ENCODE data around the gene SELENOO. TPM values are rescaled to one million over a fixed set of nuclear protein-coding genes. Genes with fewer than 3 reads are reported as not detected.

Gene SELENOO
- total RNA-seq, 6 experiments from 2014 or later: 51.1 to 67.8 (median 59.2) TPM

DNA sequence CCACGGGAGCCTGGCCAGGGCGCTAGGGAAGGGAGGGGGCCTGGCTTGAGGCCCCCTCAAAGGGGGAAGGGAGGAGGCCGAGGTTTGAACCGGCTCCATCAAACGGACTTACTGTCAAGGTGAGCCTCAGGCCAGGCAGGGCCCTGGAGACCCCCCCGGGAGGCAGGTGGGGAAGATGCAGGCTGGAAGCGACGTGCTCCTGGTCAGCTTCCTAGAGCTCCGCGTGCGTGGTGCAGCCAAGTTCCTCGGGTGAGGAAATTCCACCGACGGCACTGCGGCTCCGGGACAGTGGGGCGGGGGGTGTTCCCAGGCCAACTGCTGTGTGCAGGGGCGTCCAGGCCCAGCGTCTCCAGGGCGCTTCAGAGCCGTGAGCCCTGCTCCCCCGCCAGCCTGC is 22.3 kb upstream of the SELENOO start:
- no peak overlapping the region for H3K27ac ChIP-seq
- H3K27me3 ChIP-seq: no peaks in the 10 kb centered on the region
- H3K4me1 ChIP-seq: no peaks in the 10 kb centered on the region
- H3K4me3 ChIP-seq: no peak overlapping the region
- no peaks in the 10 kb centered on the region for H3K9me3 ChIP-seq
- TF ChIP-seq POLR2A (IDR thresholded peaks at IDR 0.05) (no peak), CTCF (IDR thresholded peaks at IDR 0.05) (no peak)
- no peaks in the 10 kb centered on the region for H3K36me3 ChIP-seq
- intact Hi-C loops (cut with DNase I): no loop called here
- WGBS (ENCODE audit: insufficient coverage, low coverage, low lambda C conversion rate, missing lambda C conversion rate): no CpG with 5 or more reads among the region's 22 CpGs
- DNase-seq (peak in 1 of 3 donors; percentile 49), ATAC-seq (no peak)

- intact Hi-C loops (cut with DNase I): no loop called here
- TF ChIP-seq POLR2A (IDR thresholded peaks at IDR 0.05): no peak
- no peak for TF ChIP-seq CTCF (IDR thresholded peaks at IDR 0.05)
- H3K36me3 ChIP-seq: no peaks in the 10 kb centered on the region
- WGBS (ENCODE audit: insufficient coverage, low coverage, low lambda C conversion rate, missing lambda C conversion rate): 76% methylated on average over 14 of the region's 64 CpGs
- no peaks in the 10 kb centered on the region for H3K9me3 ChIP-seq
- ATAC-seq (no peak), DNase-seq (peak in 2 of 3 donors; percentile 46 to 55)
- no peak overlapping the region for H3K4me3 ChIP-seq
- peaks cover 0 to 7% (median 3%) of the 10 kb centered on the region in 4 donors for H3K4me1 ChIP-seq
- no peaks in the 10 kb centered on the region for H3K27me3 ChIP-seq
- no peak overlapping the region for H3K27ac ChIP-seq
Observed at GRCh38 chr22:50178871-50179869, 21.6 kb upstream of the SELENOO start.

DNA sequence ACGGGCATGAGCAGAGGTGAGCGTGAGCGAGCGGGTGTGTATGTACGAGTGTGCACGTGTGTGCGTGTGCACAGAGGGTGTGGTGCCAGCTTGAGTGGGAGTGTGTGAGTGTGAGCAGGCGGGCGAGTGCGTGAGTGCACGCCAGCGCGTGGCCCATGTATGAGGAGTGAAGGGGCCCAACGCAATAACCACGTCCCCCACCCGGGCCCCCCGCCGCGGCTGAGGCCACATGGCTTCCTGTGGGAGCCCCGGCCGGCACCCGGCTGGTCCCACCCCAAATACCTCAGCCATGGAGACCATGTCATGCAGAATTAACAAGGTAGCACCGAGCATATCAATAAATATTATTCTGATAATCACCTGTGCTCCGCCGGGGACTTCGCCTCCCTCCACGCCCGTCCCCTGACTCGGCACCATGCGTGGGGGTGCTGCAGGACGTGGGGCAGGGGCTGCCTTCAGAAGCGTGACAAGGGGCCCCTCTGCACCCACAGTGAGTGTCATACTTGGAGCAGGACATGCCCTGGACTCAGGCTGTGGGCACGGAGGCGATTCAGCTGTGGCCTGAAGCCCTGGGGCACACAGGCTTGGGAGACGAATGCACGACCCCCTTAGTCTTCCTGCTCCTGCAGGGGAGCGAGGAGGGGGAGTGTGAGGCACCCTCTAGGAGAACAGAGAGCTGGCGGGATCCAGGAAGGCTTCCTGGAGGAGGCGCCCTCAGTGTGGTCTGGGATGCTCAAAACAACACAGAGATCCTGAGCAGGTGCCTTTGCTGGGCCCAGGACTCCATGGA is 20.7 kb upstream of the SELENOO start:
- TF ChIP-seq CTCF (IDR thresholded peaks at IDR 0.05): no peak
- no peak for TF ChIP-seq POLR2A (IDR thresholded peaks at IDR 0.05)
- Histone ChIP-seq H3K27me3 (no peaks in the 10 kb centered on the region), H3K9me3 (no peaks in the 10 kb centered on the region), H3K36me3 (no peaks in the 10 kb centered on the region), H3K27ac (no peak overlapping the region), H3K4me3 (no peak overlapping the region), H3K4me1 (peaks cover 0 to 13% (median 6%) of the 10 kb centered on the region in 4 donors)
- DNase-seq: peak in 1 of 3 donors; percentile 43
- no peak for ATAC-seq
- intact Hi-C loops (cut with DNase I): no loop called here
- WGBS (ENCODE audit: insufficient coverage, low coverage, low lambda C conversion rate, missing lambda C conversion rate): 90% methylated on average over 7 of the region's 39 CpGs

DNA sequence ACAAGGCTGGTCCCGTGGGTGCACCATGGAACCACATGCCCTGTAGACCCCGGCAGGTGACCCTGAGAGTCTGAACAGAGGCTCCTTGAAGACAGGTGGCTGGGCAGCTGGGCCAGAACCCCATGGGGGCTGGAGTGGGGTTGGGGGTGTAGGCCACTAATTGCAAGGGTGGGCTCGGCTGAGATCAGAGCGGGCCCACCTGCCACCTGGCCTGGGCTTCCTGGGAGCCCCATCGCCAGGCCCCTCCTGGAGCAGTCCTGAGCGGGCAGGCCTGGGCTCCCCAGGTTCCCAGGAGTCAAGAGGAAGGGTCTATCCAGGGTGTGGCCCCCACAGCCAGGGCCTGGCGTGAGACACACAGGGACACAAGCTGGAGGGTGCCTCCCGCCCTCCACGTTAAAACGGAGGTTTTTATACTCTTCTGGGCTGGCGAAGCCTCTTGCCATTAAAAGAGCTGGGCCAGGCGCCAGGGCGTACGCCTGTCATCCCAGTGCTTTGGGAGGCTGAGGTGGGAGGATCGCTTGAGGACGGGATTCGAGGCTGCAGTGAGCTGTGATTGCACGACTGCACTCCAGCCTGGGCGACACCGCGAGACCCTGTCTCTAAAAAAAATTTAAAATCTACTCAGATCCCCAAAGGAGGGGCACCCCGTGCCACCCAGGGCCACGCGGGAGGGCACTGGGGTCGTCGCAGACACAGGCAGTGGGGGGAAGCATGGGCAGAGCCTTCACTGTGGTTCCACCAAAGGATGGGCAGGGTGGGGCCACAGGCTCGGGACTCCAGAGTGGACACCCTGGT is 19.9 kb upstream of the SELENOO start:
- H3K4me1 ChIP-seq: peaks cover 0 to 16% (median 6%) of the 10 kb centered on the region in 4 donors
- H3K27ac ChIP-seq: no peak overlapping the region
- H3K4me3 ChIP-seq: no peak overlapping the region
- DNase-seq (peak in 1 of 3 donors; percentile 45), ATAC-seq (no peak)
- TF ChIP-seq CTCF (IDR thresholded peaks at IDR 0.05) (no peak), POLR2A (IDR thresholded peaks at IDR 0.05) (no peak)
- intact Hi-C loops (cut with DNase I): no loop called here
- WGBS (ENCODE audit: insufficient coverage, low coverage, low lambda C conversion rate, missing lambda C conversion rate): 80% methylated on average over 1 of the region's 27 CpGs
- H3K27me3 ChIP-seq: no peaks in the 10 kb centered on the region
- no peaks in the 10 kb centered on the region for H3K36me3 ChIP-seq
- no peaks in the 10 kb centered on the region for H3K9me3 ChIP-seq

All from right lobe of liver (tissue), 6 donors.